GM18517 (cell line): Measurements from ENCODE around the gene RCAN2.
A peak's percentile ranks its signal among the peaks of the same experiment; 100 is the strongest.

Experiments
- ATAC-seq: cut with Tn5 transposase; IDR thresholded peaks from one replicate; pipeline ENCODE4 v1.9.1; 2021; ENCODE audit warnings: mild to moderate bottlenecking, moderate library complexity; ENCODE audit not compliant: unreplicated experiment

Gene RCAN2

DNA sequence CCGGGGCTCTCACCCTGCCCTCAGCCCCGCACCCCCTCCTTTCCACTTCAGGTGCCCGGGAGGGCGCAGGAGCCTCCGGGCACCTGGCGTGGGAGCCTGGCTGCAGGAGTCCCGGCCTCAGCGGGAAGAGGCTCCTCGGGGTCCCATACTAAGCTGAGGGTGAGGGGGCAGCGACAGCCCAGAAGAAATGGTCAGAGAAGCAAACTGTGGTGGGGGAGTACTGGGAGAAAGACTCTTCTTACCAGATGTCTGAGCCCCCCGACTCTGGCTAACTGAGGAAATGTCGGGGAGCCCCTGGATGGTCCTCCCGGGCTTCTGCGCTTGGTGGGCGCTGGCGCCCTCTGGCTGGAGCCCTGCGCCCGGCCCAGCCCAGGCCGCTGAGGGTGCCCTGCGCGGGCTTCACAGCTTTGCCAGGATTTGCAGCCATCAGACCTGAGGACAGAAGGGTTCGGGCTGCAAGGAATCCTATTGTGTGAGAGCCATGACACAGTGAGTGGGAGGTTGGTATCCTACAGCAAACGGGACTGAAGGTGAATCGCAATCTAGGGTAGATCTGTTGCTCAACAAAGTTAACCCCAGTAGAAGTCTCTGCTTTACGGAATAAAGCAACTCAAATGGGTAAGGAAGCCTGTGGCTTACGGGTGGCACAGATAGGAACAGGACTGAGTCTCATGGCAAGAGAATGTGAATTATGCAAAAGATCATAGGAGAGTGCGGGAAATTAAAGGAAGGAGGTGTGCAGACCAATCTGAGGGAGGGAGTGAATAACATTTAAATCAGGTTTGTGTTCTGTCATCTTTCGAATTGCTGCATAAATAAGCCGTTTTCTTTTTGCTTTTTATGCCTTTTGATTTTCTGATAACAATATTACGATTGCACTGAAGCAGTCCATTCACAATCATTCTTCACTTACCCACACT, 639 bp upstream of the RCAN2 start:
- ATAC-seq = peak; percentile 53

DNA sequence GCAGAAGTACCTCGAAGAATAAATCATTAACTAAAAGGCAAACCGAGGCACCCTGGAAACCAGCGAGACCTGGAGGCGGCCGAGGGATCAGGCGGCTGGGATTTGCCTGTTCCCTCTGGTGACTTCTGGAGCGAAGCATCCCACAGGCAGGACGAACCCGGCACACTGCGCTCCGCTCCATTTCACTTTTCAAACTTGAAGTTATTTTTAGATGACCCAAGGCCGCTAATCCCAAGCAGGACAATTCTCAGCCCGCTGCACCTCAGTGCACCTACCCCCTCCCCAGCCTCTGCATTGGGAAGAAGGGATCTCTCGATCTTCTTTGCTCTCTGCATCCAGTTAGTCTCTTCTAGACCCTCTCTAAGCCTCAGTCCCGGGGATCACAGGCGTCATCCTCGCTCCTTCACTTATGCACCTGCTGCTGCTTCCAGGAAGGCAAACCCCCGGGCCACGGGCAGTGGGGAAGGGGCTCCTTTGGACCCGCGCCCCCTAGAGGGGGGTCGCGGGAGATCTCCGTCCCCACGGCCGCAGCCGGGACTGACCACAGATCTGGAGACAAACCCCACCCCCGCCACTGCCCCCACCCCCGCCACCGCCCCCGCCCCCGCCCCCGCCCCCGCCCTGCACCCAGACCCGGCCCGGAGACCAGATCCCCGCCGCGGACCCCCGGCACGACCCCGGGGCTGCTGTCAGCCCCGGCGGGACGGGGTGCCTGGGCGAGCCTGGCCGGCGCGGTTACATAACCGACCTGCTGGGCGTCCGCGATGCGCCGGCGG, 636 bp downstream of the RCAN2 start:
- no peak for ATAC-seq

DNA sequence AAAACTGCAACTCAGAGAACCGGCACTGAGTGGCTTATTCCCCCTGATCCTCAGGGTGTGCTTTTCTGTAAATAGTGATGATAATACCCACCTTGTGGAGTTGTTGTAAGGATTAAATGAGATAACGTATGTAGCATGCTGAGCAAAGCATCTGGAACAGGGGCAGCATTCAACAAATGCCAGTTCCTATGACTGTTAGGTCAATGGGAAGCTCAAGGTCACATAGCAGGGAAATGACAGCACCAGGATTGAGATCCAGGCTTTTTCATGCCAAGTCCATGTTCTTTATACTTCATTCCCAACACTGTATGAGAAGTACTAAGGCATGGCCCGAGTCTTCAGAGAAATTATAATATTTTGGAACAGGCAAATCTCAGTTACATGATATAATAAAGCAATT, 5.1 kb downstream of the RCAN2 start:
- ATAC-seq = no peak

DNA sequence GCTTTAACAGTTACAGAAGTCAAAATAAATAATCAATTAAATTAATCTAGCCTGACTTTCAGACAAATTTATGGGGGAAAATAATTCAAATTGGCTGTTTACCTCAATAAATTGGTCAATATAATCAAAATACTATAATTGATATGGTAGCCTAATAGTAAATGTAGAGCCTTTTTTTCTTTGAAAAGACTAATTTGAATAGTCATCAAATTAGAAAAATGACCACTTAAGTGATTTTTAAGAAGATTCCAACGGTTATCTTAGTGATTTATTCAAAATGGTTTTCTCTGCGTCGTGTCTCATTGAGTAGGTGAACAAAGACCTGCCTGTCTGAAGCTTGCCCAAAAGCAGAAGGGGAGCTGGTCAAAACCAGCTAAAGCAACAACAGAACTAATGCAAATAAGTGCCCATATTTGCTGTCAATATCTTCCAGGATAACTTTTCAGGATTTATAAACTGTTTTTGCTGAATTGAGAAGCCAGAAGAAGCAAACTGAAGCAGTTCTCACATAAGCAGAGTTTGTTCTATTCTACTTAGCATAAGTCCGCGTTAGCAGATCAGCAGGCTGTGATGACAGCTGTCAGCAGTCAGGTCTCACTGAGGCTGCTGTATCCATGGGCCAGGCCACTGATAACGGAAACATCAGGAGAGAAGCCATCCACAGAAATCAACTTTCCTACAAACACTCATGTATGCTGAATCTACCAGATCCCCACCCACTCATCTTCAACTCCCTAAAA, 7.0 kb downstream of the RCAN2 start:
- ATAC-seq = no peak

DNA sequence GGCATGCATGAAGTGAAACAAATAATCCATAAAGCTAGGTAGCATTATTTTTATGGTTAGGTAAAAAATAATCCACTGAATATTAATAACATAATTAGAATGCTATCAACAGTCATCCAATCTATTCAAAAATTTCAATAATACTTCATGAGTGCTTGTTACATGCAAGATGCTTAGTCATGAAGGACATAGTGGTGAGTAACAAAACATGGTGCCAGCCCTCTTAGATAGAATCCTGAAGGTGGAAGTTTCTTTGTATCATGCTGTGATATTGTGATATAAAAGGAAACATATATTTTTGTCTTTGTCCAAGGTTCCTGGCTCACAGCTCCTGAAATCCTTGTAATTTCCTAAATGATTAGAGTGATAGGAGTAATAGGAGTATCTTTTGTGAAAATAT, 14.9 kb downstream of the RCAN2 start:
- no peak for ATAC-seq

DNA sequence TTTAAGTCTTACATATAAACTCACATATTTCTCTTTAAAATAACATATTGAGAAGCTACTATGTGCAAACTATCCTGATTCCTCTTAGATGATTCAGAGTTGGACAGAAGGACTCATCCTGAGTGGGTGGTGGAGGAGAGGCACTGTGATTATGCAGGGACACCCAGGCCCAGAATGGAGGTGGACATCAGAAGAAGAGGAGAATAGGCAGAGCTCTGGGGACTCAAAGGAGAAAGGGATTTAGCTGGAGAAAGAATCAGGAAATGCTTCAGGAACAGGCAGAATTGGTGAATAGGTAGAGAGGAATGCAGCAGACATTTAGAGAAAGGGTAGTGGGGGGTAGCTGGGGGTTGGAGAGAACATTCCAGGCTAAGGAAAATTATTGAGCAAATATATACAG, 17.4 kb downstream of the RCAN2 start:
- ATAC-seq = no peak

DNA sequence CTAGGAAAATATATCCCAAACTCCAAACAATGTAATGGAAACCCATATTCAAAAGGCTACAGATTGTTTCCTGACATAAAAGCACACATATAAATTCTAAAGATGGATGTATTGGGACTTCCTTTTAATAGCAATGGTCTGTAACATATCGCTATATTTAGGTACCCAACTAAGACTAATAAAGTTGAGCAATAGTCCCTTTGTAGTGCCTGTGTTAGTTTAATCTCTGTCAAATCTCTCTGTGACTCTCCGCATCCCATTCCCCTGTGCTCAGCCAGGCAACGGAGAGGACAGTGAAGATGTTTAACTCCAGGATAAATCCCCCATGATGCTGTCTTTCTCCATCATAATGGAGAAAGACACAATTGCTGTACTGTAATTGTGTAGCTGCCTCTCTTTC, 19.0 kb downstream of the RCAN2 start:
- ATAC-seq = no peak

DNA sequence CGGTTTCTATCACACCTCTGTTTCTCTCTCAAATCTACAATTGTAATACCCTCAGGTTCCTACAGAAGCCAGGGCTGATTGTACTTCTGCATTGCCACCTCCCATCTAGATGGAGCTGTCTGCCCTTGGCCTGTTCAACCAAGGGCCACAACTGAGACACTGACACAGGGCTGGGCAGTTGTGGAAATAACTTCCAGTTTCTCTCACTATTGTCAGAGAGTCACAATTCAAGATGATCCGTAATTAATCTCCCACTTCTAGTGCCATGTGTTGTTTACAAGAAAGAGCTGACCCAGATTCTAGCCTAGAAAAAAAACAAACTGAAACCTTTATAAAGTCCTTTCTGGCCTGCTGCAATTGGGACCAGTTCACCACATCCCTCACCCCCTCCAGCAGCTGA, 22.2 kb downstream of the RCAN2 start:
- no peak for ATAC-seq

DNA sequence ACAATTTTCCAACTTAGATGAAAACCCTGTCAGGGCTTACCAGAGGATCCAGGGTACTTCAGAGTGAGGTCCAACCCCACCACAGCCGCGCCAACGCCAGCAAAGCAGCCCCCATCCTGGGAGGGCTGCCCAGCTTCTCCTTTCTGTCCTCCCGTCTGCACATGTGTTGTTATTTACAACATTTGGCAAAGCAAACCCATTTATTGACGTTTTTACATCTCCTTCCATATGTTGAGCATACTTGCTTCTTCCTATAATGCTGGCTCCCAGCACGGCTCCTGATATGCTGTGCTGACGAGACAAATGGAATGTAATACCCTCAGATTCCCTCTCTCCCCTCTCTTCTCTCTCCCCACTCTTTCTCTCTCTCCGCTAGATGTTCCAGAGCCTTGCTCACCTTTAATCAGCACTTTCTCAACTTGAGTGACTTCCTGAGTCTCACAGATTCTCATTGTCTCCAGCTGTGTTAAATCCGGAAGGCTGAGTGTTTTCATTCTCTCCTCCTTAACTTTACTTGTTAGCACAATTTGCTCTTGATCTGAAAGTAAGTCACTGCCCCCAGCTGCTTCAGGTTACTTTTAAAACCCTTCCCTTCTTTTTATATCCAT, 22.7 kb downstream of the RCAN2 start:
- no peak for ATAC-seq

DNA sequence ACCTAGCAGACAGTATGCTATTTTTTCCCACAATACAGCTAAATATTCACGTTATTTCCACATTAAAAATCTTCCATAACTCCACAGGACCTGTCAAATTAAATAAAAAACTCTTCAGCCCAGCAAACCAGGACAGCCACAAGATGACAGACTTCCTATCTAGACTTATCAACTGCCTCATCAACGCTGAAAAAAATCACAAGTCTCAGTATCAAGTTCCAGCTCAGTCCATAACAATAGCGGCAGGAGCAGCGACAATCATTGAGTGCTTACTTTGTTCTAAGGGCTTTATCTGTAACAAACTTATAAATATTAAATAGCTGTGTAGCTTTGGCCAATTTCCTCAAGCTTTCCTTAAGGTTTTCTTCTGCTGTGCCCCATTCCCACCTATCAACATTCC, 24.7 kb downstream of the RCAN2 start:
- ATAC-seq = no peak

DNA sequence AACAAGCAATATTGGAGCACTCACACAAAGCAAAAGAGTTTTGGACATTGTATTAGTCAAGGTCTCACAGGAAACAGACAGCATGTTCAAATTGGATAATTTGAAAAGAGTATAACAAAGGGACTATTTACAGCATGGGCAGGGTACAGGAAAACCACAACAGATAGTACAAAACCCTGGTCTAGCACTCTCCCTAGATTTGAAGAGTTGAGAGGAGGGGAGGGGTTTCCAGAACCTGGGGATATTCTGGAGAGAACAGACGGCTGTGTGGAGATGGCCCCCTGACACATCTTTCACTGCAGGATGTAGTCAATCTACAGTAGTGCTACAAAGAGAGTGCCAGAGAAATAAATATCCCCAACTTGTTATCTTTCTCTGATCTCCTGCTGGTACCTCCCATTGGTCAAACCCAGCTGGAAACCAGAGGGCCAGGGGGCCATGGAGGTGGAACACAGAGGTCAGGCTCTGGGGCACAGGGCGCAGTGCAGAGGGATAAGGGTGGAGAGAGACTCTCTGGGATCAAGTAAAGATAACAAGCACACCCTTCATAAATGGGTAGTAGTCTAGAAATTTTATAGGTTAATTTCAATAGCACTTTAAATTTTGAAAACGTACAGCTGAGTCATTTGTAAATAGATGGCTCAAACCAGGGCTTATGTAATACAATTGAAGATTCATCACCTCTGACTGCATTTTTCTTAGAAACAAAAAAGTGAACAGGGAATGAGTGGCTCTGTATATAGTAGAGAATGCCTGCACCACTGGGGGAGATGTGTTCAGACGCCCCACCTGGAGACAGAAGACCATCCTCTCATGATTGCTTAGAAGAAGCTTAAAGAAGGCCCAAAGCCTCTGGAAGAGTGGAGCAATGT, 25.7 kb downstream of the RCAN2 start:
- no peak for ATAC-seq

DNA sequence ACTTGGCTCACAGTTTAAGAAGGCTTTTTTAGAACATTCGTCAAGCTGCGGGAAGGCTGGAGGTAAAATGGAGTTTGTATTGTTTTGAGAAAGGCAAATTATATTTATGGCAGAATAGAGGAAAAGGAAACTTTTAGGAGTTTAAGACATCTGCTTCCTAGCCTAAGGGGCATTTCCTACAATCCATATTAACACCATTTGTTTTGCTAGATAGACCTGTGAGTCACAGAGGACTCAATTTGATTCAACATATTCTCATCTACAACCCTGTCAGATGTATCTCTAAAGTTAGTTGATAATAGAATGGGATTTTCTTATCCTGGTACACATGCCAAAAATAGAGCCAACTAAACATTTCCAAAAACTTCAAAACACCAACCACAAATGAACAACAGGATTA, 35.0 kb downstream of the RCAN2 start:
- ATAC-seq = no peak

DNA sequence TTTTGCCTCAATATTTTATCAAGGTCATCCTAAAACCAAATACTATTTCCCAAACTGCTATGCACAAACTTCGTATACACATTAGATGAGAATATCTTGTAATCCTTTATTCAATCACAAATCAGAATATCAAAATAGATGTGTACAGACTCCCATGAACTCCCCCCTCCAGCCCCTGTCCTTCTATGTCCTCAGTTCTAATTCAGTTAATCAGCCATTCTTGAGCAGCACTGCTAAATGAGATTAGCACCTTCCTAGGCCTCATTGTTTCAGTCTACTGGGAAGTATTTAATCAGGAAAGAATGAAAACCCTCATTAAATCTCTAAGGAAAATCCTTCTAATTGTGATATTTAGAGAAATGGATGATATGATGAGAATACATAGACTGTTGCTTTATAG, 36.6 kb downstream of the RCAN2 start:
- ATAC-seq = no peak

DNA sequence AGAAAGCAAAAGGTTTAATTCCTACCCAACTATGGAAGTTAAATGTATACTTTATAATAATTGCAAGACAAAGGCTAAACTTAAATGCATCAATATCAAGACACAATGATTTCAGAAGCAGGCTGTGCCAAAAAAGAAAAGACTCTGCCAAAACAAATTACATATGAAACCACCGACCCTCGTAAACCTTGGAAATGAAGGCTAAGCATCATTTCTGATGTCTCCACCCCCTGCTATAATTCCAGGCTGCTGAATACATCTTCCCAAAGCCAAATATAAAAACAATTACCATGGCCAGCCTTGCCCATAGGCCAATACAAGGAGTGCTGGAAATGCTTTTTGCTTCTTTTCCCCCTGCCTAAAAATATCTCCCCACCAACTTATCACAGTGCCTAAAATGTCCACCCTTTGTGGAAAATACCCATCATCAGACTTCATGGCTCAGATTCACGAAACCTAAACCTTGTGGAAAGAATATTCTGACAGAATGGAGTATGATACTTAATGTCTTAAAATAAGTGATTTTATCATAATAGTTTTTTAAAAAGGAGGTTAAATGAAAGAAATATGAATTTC, 37.4 kb downstream of the RCAN2 start:
- no peak for ATAC-seq

DNA sequence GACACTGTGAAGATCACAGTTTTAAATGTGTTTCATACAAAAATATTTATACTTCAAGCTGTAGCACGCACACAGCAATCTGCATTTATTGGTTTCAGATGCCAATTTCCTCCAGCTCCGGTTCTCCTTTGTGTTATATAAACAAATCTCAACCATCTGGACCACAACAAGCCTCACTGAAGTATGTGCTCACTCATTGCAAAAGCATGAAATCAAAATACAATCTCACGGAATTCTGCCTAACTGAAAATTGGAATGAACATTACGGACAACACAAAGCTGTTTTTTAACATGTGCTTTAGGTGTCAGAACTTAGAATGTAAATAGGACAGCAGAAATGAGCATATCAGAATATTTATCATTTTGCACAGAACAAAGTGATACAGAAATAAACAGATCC, 38.0 kb downstream of the RCAN2 start:
- no peak for ATAC-seq

DNA sequence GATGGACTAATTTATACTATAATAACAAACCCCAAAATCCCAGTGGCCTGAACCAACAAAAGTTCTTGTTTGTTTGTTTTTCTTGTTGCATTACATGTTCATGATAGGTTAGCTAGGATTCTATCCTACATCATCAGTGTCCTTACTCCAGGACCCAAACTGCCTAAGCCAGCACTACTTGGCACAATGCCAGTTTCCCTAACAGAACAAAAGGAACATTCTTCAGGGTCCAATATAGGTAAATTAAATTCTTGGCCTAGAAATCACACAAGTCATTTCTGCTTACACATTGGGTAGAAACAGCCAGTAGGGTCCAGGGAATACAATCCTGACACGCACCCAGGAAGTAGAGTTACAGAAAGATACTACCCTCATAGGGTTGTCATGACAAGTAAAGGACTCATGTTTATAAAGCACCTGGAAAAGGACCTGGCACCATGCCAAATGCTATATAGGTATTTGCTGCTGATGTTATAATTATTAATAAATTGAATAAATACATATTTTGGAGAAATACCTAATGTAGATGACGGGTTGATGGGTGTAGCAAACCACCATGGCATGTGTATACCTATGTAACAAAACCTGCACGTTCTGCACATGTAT, 38.8 kb downstream of the RCAN2 start:
- ATAC-seq = no peak

DNA sequence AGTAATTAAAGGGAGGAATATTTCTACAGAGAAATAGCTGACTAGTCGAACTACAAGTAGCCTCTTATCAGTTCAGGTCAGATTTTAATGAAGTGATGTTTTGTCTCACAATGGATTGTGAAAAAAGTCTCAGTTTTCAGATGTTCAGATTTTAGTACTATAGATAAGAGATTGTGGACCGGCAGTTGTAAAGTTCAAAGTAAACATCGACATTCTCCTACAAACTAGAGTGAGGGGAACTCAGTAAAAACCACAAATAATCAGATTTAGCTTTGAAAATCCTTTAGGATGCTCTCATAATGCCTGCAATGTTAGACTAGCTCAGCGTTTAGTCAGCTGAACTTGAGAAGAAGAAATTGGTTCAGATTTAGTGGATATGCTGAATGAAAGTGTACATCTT, 39.9 kb downstream of the RCAN2 start:
- ATAC-seq = no peak

DNA sequence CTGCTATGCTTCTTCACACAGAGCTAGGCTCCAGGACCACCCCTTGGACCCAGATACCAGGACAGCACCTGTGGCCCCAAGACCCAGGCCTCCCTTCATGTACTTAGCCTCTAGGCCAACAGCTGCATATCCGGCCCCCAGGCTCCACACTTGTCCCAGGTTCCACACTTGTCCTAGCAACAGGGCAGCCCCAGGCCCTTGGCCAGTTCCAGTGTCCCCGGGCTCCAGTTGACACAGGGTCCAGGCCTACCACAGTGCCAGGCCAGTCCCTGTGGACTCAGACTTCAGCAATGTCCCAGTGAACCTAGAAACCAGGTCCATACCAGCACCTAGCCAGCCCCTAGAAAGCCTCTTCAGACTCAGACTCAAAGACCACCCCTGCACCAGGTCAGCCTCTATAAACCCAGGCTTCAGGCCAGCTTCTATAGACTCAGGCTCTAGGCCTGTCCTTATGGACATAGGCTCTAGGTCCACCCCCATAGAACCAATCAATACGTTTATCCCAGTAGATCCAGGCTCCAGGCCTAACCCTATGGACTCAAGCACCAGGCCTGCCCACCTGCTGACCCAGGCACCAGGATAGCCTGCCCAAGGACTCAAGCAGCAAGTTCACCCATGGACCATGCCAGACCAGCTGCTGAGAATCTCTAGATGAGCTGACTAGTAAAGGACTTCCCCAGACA, 46.3 kb downstream of the RCAN2 start:
- ATAC-seq = no peak

DNA sequence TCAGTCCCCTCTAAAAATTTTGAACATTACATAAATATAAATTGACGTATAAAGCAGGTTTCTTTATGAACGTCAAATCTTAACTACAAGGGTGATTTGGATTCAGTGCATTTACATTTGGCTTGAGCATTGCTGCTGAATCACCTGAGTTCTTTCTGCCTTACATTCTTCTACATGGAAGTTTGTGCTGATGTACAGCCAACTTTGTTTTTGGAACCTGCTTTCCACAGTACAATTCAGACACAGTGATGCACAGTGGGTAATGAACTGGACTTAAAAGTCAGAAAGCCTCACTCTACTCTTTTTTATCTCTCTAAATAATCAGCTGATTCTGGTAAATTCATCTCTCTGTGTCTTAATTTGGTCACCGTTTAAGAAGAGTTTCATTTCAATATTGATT, 47.6 kb downstream of the RCAN2 start:
- ATAC-seq = no peak
